ENCODE measurements around the gene PRDM16. TPM values are rescaled to one million over a fixed set of nuclear protein-coding genes. Genes with fewer than 3 reads are reported as not detected.

PRDM16 gene
- total and polyA plus RNA-seq, 2 of the 13 experiments (the other 11 are each of a cell fraction or from before 2014, with no cell fraction given): 0.15 to 0.81 TPM

DNA sequence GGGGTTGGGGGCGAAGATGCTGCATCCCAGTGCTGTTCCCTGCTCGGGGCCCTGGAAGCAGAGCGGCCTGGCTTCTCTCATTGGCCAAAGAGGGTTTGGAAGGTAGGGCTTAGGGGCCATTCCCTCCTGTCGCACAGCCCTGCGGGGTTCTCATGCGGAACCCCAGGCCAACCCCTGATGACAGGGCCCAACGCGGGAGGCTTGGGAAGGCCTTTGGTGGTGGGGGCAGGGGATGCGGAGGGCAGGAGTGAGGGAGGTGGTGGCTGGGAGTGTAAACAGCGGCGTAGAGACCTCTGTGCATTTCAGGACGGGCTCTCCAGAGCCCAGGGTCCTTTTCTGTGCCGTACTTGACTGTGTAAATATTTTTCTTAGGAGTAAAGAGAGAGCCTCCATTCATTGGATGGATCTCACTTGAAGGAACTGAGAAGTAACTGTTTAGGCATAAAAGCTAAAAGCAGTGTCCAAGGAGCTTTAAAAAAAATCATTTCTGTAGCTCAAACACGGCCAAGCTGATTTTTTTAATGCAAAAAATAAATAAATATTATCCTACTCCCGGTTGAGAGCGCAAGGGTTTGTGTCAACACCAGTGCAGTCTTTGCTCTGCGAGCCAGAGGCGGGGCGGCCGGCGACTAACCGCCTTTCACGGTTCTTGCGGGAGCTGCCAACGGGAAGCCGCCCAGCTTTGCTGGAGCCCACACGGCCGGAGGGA is 169.1 kb downstream of the PRDM16 start (continued):
- TF ChIP-seq, protein P1, sequence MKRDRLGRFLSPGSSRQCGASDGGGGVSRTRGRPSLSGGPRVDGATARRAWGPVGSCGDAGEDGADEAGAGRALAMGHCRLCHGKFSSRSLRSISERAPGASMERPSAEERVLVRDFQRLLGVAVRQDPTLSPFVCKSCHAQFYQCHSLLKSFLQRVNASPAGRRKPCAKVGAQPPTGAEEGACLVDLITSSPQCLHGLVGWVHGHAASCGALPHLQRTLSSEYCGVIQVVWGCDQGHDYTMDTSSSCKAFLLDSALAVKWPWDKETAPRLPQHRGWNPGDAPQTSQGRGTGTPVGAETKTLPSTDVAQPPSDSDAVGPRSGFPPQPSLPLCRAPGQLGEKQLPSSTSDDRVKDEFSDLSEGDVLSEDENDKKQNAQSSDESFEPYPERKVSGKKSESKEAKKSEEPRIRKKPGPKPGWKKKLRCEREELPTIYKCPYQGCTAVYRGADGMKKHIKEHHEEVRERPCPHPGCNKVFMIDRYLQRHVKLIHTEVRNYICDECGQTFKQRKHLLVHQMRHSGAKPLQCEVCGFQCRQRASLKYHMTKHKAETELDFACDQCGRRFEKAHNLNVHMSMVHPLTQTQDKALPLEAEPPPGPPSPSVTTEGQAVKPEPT (CRISPR knock-in tag; IDR thresholded peaks at IDR 0.05; ENCODE audit: low read depth): 0 out of 2 replicates have a peak, but pooled peaks have one; percentile 33
- TF ChIP-seq, protein P2, sequence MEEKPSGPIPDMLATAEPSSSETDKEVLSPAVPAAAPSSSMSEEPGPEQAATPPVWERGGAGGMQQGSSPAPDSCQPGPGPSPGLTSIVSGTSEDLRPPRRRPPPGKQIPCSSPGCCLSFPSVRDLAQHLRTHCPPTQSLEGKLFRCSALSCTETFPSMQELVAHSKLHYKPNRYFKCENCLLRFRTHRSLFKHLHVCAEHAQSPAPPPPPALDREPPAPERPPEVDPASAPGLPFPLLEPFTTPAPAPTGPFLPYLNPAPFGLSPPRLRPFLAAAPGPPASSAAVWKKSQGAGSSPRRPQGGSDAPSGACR (CRISPR knock-in tag; IDR thresholded peaks at IDR 0.05): no peak
- TF ChIP-seq, protein P3, sequence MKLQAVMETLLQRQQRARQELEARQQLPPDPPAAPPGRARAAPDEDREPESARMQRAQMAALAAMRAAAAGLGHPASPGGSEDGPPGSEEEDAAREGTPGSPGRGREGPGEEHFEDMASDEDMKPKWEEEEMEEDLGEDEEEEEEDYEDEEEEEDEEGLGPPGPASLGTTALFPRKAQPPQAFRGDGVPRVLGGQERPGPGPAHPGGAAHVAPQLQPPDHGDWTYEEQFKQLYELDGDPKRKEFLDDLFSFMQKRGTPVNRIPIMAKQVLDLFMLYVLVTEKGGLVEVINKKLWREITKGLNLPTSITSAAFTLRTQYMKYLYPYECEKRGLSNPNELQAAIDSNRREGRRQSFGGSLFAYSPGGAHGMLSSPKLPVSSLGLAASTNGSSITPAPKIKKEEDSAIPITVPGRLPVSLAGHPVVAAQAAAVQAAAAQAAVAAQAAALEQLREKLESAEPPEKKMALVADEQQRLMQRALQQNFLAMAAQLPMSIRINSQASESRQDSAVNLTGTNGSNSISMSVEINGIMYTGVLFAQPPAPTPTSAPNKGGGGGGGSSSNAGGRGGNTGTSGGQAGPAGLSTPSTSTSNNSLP (IDR thresholded peaks at IDR 0.05; ENCODE audit: low read depth, low read length): no peak
- 0 out of 2 replicates have a peak, but pooled peaks have one; percentile 63 for TF ChIP-seq BRCA1 (CRISPR knock-in tag; IDR thresholded peaks at IDR 0.05)
- 0 out of 2 replicates have a peak, but pooled peaks have one; percentile 30 for TF ChIP-seq ZNF747 (CRISPR knock-in tag; IDR thresholded peaks at IDR 0.05; ENCODE audit: borderline replicate concordance)
- peak; percentile 80 for TF ChIP-seq ZNF605 (CRISPR knock-in tag; IDR thresholded peaks at IDR 0.05)
- TF ChIP-seq TBP (CRISPR knock-in tag; IDR thresholded peaks at IDR 0.05): no peak
- peak; percentile 60; the same call in 1 of the 2 replicates for TF ChIP-seq GZF1 (CRISPR knock-in tag; IDR thresholded peaks at IDR 0.05)
- TF ChIP-seq, protein P4, sequence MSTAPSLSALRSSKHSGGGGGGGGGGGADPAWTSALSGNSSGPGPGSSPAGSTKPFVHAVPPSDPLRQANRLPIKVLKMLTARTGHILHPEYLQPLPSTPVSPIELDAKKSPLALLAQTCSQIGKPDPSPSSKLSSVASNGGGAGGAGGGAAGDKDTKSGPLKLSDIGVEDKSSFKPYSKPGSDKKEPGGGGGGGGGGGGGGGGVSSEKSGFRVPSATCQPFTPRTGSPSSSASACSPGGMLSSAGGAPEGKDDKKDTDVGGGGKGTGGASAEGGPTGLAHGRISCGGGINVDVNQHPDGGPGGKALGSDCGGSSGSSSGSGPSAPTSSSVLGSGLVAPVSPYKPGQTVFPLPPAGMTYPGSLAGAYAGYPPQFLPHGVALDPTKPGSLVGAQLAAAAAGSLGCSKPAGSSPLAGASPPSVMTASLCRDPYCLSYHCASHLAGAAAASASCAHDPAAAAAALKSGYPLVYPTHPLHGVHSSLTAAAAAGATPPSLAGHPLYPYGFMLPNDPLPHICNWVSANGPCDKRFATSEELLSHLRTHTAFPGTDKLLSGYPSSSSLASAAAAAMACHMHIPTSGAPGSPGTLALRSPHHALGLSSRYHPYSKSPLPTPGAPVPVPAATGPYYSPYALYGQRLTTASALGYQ (CRISPR knock-in tag; IDR thresholded peaks at IDR 0.05): 0 out of 2 replicates have a peak, but pooled peaks have one; percentile 29
- TF ChIP-seq TEAD2 (CRISPR knock-in tag; IDR thresholded peaks at IDR 0.05): no peak
- 0 out of 2 replicates have a peak, but pooled peaks have one; percentile 7 for TF ChIP-seq STAG1 (CRISPR knock-in tag; IDR thresholded peaks at IDR 0.05)
- no peak for TF ChIP-seq ARHGAP35 (CRISPR knock-in tag; IDR thresholded peaks at IDR 0.05; ENCODE audit: borderline replicate concordance)
- TF ChIP-seq, protein P5, sequence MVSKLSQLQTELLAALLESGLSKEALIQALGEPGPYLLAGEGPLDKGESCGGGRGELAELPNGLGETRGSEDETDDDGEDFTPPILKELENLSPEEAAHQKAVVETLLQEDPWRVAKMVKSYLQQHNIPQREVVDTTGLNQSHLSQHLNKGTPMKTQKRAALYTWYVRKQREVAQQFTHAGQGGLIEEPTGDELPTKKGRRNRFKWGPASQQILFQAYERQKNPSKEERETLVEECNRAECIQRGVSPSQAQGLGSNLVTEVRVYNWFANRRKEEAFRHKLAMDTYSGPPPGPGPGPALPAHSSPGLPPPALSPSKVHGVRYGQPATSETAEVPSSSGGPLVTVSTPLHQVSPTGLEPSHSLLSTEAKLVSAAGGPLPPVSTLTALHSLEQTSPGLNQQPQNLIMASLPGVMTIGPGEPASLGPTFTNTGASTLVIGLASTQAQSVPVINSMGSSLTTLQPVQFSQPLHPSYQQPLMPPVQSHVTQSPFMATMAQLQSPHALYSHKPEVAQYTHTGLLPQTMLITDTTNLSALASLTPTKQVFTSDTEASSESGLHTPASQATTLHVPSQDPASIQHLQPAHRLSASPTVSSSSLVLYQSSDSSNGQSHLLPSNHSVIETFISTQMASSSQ (IDR thresholded peaks at IDR 0.05; ENCODE audit: low read depth): no peak
- TF ChIP-seq, protein P5 (CRISPR knock-in tag; IDR thresholded peaks at IDR 0.05; ENCODE audit: borderline replicate concordance): no peak
- TF ChIP-seq KAT8 (CRISPR knock-in tag; IDR thresholded peaks at IDR 0.05): 0 out of 2 replicates have a peak, but pooled peaks have one; percentile 26
- TF ChIP-seq ZMAT3 (CRISPR knock-in tag; conservative IDR thresholded peaks at IDR 0.05): peak; percentile 37; the same call in 1 of the 2 replicates
- no peak for TF ChIP-seq MAZ (IDR thresholded peaks at IDR 0.05; ENCODE audit: borderline replicate concordance, low read depth, low read length)
- TF ChIP-seq MAZ (CRISPR knock-in tag; IDR thresholded peaks at IDR 0.05; ENCODE audit: low read depth): 0 out of 2 replicates have a peak, but pooled peaks have one; percentile 17
